Cortex of kidney (tissue), 1 donor: ENCODE results near the gene ICE2.

ENCODE experiments used
- DNase-seq: peaks from one replicate; lab custom pipeline; 2025; lab: John Stamatoyannopoulos, UW

ICE2 gene

DNA sequence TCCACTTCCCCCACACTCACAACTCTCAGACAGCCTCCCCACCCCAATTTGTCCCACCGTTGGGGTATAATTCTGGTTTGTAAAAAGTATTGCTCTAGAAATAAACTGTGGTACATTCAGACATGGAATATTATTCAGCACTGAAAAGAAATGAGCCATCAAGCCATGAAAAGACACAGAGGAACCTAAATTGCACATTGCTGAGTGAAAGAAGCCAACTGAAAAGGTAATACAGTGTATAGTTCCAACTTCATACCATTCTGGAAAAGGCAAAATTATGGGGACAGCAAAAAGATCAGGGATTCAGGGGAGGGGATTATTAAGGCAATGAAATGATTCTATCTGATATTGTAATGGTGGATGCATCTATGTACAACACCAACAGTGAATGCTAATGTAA lies 91.6 kb downstream of the ICE2 start:
- DNase-seq, result no peak

DNA sequence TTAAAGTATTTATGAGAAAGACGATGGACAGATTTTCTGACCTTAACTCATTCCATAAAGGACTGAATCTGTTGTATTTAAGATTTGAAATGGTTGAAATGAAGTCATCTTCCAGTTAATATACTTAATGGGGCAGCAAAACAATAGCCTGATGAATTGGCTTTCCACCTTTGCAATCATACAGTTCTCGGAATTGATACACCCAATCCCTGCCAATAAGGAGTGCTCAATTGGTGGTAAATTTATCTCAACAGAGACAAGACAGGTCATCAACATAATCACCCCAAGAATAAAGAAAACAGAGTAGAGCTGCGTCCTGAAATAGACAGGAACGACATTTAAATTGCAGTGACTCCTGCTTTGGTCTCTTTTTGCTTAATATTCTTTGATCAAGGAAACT lies 92.3 kb downstream of the ICE2 start:
- DNase-seq, result no peak

DNA sequence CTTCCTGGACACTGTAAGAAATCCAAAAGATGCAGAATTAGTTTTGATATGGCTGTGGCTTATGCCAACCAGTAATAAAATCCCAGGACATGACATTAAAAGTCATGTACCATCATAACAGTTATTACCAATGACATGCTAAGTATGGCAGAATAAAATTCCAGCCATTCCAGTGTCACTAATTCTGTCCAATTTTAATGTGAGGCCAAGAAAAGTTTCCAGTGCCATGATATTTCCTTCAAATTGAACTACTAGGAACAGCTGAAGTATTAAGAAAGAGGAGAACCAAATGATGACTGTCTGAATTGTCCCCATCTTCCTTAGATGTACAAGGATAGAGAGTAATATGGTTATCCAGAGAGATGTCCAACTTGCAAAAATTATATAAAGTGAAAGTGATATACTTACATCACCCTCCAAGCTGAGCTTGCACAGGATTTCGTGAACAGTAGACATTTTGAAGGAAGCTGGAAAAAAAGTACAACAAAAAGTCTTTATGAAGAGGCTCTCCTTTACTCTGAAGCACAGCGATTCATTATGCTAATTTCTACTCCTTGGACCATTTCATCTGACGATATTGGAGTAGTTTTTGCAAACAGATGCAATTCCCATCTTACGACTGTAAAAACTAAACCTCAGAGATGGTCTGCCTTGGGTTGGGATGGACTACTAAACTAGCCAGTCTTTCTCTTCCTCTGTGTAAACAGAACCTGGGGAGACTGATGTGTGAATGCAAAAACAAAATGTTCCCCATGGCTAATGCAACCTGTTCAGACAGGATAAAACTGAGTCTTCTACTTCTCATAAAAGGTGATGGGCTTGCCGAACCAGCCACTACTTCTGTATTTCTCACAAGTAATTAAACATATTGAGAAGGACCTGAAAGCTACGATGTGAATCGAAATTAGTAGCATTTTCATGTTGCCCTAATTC lies 93.1 kb downstream of the ICE2 start:
- DNase-seq, result no peak

DNA sequence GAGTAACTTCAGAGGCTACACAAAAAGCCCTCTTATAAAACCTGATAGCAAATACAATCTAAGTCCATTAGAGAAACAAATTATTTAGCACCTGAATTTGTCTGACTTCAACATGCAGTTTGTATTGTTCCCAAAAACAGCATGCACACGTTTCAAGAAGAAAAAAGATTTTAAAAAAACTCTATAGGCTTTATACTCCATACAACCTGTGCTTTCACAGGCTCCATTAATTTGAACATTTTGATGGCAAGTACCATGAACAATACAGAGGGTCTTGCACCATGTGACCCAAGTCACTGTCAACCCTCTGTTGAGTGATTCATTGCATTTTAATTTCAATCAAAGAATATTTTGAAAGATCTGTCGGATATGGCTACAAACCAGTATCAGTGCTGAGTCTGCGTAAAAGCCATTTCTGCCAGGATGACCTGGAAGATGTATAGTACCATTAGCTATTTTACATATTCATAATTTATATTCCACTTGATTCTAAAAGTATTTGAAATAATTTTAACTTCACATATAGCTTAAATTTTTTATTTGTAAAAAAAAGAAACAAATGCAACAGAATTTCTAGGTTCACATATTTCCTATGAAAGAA lies 94.3 kb downstream of the ICE2 start:
- no peak for DNase-seq

DNA sequence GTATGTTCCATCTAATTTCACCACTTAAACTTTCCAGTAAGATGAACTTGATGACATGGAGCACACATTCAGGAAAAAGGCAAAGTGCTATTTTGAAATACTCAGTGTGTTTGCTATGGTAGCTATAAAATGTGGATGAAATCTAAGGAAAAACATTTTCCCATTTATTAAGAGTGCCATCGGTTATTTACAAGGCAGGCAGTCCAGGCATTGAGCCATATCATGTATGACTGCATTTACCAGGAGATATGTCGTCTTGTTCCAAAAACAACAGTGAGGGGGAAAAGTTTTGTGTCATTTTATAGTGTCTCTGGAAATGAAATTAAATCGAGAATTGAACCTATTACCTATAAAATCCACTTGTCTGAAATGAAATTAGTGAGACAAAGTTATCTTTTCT lies 94.9 kb downstream of the ICE2 start:
- DNase-seq, result no peak

DNA sequence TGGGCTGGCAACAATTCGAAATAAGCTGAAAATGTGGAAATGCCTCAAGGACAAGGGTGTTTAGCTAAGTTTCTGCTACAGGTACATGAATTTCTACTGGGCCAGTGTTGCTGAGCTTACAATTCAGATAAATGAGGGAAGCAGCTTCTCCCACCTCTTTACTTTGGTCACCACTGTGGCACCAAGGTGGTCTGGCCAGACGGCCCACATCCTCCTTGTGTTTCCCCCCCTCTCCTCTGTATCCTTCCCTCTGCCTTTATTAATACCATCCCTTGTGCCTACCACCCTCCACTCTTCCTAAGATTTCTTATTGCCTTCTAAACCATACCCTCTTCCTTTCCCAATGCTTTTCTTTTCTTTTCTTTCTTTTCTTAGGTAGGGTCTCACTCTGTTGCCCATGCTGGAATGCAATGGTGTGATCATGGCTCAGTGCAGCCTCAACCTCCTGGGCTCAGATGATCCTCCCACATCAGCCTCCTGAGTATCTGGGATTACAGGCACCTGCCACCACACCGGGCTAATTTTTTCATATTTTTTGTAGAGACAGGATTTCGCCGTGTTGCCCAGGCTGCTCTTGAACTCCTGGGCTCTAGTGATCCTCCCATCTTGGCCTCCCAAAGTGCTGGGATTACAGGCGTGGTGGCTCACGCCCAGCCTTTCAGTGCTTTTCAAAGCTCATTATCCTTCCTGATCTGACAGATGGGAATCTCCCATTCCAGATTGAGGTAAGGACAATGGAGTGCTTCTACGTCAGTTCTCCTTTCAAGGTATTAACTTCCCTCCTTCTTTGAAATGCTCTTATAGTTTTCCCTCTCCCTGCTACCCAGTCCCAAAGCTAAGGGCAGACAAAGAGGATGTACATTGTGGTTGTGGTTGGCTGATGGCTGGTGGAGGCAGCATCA lies 95.9 kb downstream of the ICE2 start:
- no peak for DNase-seq

DNA sequence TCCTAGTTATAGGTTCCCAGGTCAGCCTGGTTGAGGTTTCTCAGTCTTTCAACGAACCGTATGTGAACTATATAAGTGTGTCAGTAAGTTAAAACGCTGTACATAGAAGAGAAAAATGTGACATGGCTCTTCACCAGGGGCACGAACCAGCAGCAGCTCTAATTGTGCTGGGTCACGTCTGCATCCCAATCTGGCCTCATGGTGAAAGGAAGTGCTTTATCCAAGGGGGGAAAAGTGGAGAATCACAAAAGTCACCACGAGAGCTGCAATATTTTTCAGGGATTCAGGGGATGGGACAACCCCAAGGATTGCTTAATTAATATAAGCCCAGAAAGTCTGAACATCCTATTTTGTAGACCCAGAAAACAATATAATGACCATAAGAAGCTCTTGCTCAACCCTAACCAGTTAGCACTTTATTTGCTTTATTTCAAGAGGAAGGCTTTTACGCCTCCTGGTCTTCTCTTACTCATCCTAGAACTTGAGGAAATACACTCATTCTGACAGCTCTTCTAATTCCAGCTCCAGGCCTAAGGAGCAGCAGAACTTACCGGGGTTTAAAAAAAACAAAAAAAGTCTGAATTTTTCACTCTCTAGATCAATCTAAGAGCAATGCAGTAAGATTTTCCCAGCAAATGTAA lies 97.7 kb downstream of the ICE2 start:
- DNase-seq, result no peak

DNA sequence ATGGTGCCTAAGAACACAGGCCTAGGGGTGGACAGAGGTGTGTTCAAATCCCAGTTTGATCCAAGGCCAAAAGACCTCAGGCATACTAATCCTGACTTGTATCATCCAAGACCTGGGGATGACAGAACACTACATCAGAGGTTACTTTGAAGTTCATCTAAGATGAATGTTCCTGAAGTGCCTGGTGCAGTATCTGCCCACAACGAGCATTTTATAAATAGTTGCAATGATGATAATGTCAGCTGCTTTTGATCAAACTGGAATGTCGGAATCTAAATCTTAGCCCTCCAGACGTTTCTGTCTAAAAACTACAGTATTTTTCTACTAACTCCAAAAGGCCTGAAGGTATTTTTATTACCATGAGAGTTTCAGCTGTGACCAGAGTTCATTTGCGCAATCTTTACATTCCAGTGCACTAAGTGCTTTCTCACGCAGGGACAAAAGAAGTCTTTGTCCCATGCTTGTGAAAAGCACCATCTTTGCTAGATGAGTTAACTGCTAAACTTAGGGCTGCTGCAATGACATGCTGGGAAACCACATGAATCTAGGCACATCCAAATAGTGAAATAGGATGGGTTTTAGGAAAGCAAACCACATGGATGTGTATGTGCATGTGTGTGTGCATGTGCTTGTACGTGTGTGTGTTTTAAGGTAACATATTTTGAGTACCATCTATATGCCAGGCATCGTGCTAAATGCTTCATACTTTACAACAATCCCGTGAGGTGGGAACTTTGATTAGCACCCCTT lies 99.2 kb downstream of the ICE2 start:
- DNase-seq, result no peak

DNA sequence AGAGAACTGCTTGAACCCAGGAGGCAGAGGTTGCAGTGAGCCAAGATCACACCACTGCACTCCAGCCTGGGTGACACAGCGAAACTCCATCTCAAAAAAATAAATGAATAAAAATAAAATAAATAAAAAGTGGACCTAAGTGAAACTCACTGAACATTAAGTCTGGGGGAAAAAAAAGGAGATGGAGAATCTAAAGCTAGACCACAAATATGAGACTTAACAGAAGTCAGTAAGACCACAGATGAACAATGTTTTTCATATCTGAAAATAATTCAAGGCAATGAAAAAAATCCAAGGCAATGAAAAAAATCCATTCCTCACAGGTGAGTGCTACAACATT lies 99.8 kb downstream of the ICE2 start:
- no peak for DNase-seq

DNA sequence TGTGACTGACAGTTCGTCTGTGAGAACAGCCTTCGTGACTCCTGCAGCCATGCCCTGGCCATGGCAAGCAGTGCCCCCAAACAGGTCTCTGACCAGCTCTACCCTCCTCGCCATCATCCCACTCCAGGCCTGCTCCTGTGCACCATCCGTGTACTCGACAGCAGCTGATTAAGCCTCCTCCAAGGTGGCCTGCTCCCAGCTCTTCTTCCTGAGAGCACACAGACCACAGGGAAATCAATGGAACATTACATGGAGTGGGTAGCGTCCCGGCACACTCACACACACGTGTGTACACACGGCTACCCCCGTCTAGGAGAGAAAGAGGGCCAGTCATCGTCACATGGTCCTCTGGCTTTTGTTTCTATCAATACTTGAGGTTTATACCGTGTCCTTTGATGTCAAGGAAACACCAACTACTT lies 102.3 kb downstream of the ICE2 start:
- no peak for DNase-seq

DNA sequence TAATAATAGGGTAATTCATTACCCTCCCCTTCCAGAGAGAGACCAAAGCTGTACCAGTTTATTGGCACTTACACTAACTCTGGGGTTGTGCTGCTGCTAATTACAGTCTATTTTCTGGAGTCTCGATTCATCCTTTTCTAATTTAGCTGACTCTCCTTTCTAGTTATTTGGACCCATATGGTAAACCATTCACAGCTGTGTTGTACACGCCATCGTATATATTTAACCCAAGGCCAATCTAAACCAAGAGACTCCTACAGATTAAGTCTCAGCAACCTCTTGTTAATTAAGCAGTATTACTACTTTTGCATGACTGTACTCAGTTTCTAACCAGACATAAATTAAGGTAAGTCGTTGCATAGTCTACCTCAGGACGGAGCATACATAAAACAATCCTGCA lies 103.6 kb downstream of the ICE2 start:
- DNase-seq, result no peak

DNA sequence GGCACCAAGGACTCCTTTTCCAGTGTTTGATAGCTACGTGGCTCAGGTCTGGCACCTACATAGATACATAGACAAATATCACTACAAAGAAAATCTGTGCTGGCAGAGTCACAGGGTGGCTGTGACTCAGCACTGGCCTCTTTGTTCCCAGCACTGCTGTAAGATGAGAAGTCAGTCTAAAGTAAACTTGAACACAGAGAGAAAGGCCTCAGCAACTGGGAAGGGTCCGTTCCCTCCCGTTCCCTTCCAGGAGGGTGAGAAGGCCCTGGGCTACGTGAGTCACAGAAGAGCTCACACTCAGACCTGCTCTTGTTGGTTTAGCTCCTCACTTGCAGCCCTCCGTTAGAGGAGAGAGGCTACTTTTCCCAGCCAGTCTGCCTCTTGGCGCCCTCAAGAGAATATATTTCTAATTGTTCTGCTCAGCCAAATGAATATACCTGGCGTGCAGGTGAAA lies 104.3 kb downstream of the ICE2 start:
- no peak for DNase-seq

DNA sequence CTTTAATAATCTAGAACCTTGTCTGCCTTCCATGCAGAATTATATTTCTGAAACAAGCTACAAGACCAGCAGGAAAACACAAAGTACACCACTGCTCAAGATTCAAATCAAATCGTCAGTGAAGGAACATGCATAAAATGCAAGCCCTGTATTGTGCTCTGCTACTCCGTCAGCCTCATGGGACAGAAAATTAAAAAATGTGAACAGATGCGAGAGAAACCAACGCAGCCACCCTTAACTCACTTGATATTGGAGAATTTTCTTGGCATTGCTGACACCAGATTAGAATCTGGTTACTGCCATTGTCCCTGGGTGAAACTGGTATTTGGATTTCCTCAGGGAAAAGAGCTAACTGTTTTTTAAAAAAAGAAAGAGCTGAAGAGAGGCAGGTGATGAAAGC lies 104.7 kb downstream of the ICE2 start:
- no peak for DNase-seq

DNA sequence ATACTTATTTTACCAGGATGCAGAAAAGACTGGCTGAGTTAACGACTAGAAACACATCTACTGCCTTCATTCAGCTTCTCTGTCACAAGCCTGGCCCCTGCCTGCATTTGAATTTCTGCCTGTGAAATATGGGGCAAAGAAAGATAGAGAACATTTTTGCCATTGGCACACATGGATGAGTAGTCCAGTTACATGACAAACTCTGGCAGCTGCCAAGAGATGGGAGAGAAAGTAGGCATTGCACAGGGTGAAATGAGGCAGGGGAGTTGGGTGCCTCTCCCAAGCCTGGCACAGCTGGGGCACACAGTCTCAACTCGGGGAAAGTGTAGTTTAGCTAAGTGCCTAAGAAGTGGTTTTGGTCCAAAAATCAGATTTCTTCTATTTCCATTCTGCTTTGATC lies 105.2 kb downstream of the ICE2 start:
- DNase-seq, result no peak

DNA sequence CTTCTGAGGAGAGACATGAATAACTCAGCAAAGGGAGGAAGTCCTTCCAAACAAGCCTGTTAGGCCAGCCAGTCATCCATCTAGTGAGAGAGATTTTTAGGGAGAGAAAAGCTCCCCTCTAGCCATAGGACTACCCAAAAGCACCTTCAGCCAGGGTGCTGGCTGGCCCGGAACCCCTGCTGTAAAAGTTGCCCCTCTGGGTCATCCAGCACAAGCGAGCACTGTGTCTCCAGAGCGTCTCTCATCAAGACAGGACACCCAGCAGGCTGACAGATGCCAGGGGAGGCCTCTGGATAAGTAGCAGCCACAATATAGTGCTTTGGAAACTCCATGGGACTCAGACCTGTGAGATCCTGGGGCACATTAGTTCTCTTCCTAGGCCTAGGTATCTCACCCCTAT lies 105.6 kb downstream of the ICE2 start:
- DNase-seq, result no peak

DNA sequence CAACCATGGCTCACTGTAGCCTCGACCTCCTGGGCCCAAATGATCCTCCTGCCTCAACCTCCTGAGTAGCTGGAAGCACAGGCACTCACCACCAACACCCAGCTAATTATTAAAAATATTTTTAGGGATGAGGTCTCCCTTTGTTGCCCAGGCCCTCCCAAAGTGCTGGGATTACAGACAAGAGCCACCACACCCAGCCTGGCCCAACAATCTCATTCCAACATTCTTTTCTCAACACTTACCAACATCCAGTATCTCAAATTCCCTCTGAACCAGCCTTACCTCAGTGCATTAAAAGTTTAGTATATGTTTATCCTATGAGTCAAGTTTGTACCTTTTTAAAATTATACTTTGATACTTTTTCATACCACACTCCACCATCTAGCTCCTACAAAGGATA lies 106.2 kb downstream of the ICE2 start:
- no peak for DNase-seq

DNA sequence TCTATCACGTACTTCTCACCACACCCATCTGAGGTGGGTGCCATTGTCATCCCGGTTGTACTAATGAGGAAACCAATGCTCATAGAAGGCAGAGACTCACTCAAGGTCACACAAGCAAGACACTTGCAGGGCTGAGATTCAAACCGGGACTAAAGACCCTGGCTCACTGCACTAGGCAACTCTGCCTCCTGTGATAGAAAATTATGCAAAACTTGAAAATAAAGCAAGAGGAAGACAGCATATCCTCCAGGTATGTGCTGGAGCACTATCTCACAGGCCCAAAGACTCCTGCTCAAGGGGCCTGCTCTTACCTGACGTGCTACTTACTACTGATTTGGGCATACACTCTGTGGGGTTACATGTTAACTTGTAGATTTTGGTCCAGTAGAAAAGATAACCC lies 106.7 kb downstream of the ICE2 start:
- no peak for DNase-seq

DNA sequence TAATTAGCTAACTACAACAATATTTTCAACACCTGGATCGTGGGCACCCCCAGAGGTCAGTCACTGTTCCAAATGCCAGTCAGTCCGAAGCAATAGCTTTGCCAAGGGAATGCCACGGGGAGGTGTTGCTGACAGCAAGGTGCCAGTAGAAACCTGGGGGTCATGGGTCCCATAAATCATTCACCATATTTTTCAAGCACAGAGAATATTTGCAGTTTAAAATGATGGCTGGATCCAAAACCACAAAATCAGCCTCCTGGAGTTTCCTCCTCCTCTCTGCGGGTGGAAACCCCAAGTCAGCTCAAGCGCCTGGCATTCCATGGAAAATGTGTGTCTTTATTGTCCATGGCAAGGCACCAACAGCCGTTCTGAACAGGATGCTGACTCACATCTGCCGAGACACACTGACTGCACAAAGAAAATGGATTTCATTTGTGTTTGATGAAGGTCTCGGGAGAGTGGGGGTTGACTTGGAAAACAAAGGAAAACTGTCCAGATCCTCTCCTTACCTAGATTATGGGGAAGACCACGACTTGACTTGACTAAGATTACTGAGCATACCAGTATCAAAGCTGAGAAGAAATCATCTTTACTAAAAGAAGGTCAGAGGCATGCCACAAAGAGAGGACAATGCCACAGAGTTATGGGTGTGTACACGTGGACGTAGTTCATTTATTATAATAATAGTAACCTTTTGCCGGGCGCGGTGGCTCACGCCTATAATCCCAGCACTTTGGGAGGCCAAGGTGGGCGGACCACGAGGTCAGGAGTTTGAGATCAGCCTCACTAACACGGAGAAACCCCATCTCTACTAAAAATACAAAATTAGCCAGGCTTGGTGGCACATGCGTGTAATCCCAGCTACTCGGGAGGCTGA lies 107.5 kb downstream of the ICE2 start:
- no peak for DNase-seq

DNA sequence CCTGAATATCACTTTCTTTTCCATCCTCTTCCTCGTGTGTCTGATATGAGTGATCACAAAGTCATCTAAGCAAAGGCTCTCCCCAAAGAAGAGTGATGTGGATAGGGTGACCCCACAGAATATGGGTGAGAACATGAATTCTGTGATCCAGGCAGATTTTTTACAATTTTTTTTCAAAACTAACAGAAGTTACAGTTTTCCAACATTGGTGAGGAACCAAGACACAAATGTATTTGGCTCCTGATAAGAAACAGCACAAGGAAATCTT lies 108.1 kb downstream of the ICE2 start:
- DNase-seq, result no peak

DNA sequence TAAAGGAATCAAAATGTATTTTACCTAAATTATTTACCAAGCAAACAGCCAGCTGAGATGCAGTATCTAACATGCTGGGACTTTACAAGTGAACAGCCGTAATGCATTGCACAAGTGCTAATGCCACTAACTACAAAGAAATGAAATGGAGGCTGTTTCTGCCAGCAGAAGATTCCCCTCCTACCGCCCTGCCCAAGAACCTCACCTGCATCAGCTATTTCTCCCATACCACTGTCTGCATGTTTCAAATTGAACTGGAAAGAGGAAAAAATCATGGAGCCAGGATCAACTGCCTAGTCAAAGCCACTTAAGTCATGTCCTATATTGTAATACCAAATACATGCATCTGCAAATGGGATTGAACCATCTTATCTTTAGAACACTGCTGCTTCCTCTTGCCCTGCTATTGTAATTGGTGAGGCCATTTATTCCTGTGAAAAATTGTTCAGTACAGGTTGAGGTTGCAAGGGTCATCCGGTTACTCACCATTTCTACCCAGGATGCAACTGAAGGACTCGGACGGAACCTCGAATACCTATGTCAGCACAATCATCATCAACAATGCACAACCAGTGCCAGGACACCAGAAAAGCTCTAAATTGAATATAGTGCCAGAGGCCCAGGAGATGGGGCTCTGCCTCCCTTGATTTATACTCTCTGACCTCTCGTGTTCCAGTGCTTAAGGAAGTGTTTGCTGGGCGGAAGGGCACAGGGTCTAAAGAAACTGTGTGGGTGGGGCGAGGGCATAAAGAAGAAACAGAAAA lies 108.7 kb downstream of the ICE2 start:
- DNase-seq, result no peak
